ENCODE data around the gene HDAC4.

DNA sequence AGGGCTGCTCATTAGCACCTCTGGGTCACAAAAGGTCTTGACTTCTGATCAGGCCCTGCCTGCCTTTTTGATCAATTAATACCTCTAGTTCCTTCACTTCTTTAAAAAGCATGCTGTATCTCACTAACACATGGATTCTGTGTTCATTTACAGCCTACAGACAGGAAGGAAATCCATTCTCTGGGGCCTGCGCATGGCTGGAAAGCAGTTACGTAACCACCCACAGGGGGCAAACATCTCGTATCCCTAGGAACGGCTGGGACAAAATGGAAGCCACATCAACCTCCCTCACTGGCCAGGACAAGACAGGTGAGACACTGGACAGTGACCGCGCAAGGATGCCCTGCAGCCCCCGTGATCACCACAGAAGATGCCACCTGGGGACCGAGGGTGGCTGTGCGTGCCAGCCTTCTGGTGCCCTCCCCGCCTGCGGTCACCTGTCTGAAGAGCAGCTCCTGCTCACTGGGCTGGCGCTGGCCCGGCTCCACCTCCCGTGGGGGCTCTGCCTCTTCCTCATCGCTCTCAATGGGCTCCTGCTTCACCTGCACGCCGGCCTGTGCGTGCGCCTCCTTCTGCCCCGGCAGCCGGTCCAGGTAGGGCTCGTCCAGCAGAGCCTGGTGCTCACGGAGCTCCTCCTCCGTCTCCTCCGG lies 286.1 kb downstream of the HDAC4 start:
- TF ChIP-seq CTCF (IDR thresholded peaks at IDR 0.05; ENCODE audit: poor library complexity) (no peak), EZH2 (IDR thresholded peaks at IDR 0.05; ENCODE audit: borderline replicate concordance) (no peak)
